Measurements from ENCODE around the gene ROGDI. TPM values are rescaled to one million over a fixed set of nuclear protein-coding genes. Genes with fewer than 3 reads are reported as not detected.

ROGDI gene
- total and polyA plus RNA-seq, 2 of the 13 experiments (the other 11 are each of a cell fraction or from before 2014, with no cell fraction given), result 19.2 to 42.1 TPM

GRCh38 chr16:4846901-4847773 is 44.7 kb upstream of the ROGDI start, which contains the start of the genes GLYR1 and UBN1 (continued):
- TF ChIP-seq NR1H2 (CRISPR knock-in tag; IDR thresholded peaks at IDR 0.05; ENCODE audit: borderline replicate concordance, low read depth) (no peak), ZNF790 (CRISPR knock-in tag; IDR thresholded peaks at IDR 0.05; ENCODE audit: borderline replicate concordance) (no peak; the same call in 1 of the 2 replicates), CTCF (CRISPR knock-in tag; IDR thresholded peaks at IDR 0.05) (no peak; the same call in 1 of the 2 replicates), HMG20A (CRISPR knock-in tag; IDR thresholded peaks at IDR 0.05; ENCODE audit: borderline replicate concordance) (no peak), SIX1 (CRISPR knock-in tag; IDR thresholded peaks at IDR 0.05; ENCODE audit: borderline replicate concordance) (no peak), RFX5 (IDR thresholded peaks at IDR 0.05; ENCODE audit: low read depth, low read length) (peak; percentile 88), PITX1 (CRISPR knock-in tag; IDR thresholded peaks at IDR 0.05) (no peak), RBFOX2 (IDR thresholded peaks at IDR 0.05; ENCODE audit: low read depth, low read length) (peak; percentile 90), POLR2A (IDR thresholded peaks at IDR 0.05; ENCODE audit: insufficient read depth in 1 of 2, low read depth in 2 of 2, low read length in 2 of 2) (peak; percentile 51 to 81), U2AF2 (IDR thresholded peaks at IDR 0.05; ENCODE audit: low read depth, low read length) (no peak), ETV5 (CRISPR knock-in tag; IDR thresholded peaks at IDR 0.05; ENCODE audit: borderline replicate concordance) (no peak), LCORL (IDR thresholded peaks at IDR 0.05) (no peak), LCORL (CRISPR knock-in tag; IDR thresholded peaks at IDR 0.05) (no peak; the same call in 1 of the 2 replicates), ZBTB7B (CRISPR knock-in tag; IDR thresholded peaks at IDR 0.05) (no peak), E2F5 (CRISPR knock-in tag; conservative IDR thresholded peaks at IDR 0.05) (no peak), CREM (IDR thresholded peaks at IDR 0.05) (peak; percentile 46; the same call in 1 of the 2 replicates), CREM (CRISPR knock-in tag; IDR thresholded peaks at IDR 0.05) (no peak), HES4 (CRISPR knock-in tag; IDR thresholded peaks at IDR 0.05; ENCODE audit: borderline replicate concordance) (0 out of 2 replicates have a peak, but pooled peaks have one; percentile 31), HBP1 (CRISPR knock-in tag; IDR thresholded peaks at IDR 0.05; ENCODE audit: low read depth) (no peak), RBM39 (IDR thresholded peaks at IDR 0.05; ENCODE audit: low read depth, low read length, poor library complexity, severe bottlenecking) (no peak)
- TF ChIP-seq, protein P1, sequence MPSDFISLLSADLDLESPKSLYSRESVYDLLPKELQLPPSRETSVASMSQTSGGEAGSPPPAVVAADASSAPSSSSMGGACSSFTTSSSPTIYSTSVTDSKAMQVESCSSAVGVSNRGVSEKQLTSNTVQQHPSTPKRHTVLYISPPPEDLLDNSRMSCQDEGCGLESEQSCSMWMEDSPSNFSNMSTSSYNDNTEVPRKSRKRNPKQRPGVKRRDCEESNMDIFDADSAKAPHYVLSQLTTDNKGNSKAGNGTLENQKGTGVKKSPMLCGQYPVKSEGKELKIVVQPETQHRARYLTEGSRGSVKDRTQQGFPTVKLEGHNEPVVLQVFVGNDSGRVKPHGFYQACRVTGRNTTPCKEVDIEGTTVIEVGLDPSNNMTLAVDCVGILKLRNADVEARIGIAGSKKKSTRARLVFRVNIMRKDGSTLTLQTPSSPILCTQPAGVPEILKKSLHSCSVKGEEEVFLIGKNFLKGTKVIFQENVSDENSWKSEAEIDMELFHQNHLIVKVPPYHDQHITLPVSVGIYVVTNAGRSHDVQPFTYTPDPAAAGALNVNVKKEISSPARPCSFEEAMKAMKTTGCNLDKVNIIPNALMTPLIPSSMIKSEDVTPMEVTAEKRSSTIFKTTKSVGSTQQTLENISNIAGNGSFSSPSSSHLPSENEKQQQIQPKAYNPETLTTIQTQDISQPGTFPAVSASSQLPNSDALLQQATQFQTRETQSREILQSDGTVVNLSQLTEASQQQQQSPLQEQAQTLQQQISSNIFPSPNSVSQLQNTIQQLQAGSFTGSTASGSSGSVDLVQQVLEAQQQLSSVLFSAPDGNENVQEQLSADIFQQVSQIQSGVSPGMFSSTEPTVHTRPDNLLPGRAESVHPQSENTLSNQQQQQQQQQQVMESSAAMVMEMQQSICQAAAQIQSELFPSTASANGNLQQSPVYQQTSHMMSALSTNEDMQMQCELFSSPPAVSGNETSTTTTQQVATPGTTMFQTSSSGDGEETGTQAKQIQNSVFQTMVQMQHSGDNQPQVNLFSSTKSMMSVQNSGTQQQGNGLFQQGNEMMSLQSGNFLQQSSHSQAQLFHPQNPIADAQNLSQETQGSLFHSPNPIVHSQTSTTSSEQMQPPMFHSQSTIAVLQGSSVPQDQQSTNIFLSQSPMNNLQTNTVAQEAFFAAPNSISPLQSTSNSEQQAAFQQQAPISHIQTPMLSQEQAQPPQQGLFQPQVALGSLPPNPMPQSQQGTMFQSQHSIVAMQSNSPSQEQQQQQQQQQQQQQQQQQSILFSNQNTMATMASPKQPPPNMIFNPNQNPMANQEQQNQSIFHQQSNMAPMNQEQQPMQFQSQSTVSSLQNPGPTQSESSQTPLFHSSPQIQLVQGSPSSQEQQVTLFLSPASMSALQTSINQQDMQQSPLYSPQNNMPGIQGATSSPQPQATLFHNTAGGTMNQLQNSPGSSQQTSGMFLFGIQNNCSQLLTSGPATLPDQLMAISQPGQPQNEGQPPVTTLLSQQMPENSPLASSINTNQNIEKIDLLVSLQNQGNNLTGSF (CRISPR knock-in tag; IDR thresholded peaks at IDR 0.05), result no peak
